ENCODE measurements around the gene SPDYE6. TPM values are rescaled to one million over a fixed set of nuclear protein-coding genes. Genes with fewer than 3 reads are reported as not detected.

The SPDYE6 gene
- total RNA-seq, 1 donor from 2014 or later, result not detected

GRCh38 chr7:102296514-102296913, 59.7 kb downstream of the SPDYE6 start:
- no peak for DNase-seq (ENCODE audit: extremely low spot score, unreplicated experiment)
- peaks cover 18% of the 10 kb centered on the region for H3K4me1 Mint-ChIP-seq (ENCODE audit: unreplicated experiment)
- no peaks in the 10 kb centered on the region for H3K36me3 Mint-ChIP-seq
- no peak overlapping the region for H3K27ac Mint-ChIP-seq
- TF ChIP-seq CTCF (conservative IDR thresholded peaks at IDR 0.05), result no peak
- H3K27me3 Mint-ChIP-seq, result no peaks in the 10 kb centered on the region
- no peaks in the 10 kb centered on the region for H3K9me3 Mint-ChIP-seq
- H3K4me3 Mint-ChIP-seq, result no peak overlapping the region

GRCh38 chr7:102296179-102296438, 60.1 kb downstream of the SPDYE6 start:
- TF ChIP-seq CTCF (conservative IDR thresholded peaks at IDR 0.05), result no peak
- Mint-ChIP-seq H3K4me3 (no peak overlapping the region), H3K27ac (no peak overlapping the region), H3K27me3 (no peaks in the 10 kb centered on the region), H3K9me3 (no peaks in the 10 kb centered on the region), H3K36me3 (no peaks in the 10 kb centered on the region), H3K4me1 (ENCODE audit: unreplicated experiment) (peaks cover 21% of the 10 kb centered on the region)
- DNase-seq (ENCODE audit: extremely low spot score, unreplicated experiment), result no peak

Small RNAs within 50 kb of the gene (microRNA-seq; reads per million reads assigned to microRNA genes)
- gene MIR548O, result not detected

Other genes with a start within 250 kb of the SPDYE6 start
- 9.5 and 15.5 TPM in 2 replicates for gene SH2B2, start 69.6 kb downstream of the SPDYE6 start, total RNA-seq (ENCODE audit: low replicate concordance)
- gene PRKRIP1, start 39.9 kb upstream of the SPDYE6 start, total RNA-seq (ENCODE audit: low replicate concordance), result 28.2 and 34.0 TPM in 2 replicates
- 23.1 and 34.9 TPM in 2 replicates for gene ORAI2, start 77.1 kb upstream of the SPDYE6 start, total RNA-seq (ENCODE audit: low replicate concordance)
- 11.2 and 13.3 TPM in 2 replicates for gene ALKBH4, start 108.4 kb upstream of the SPDYE6 start, total RNA-seq (ENCODE audit: low replicate concordance)
- 16.5 and 23.5 TPM in 2 replicates for gene LRWD1, start 108.5 kb upstream of the SPDYE6 start, total RNA-seq (ENCODE audit: low replicate concordance)
- gene POLR2J, start 122.5 kb upstream of the SPDYE6 start, total RNA-seq (ENCODE audit: low replicate concordance), result 45.2 and 48.1 TPM in 2 replicates
- gene RASA4B, start 161.3 kb upstream of the SPDYE6 start, total RNA-seq (ENCODE audit: low replicate concordance), result 5.5 and 7.1 TPM in 2 replicates
- gene UPK3BL2, start 187.3 kb upstream of the SPDYE6 start, total RNA-seq (ENCODE audit: low replicate concordance), result 19.5 and 19.8 TPM in 2 replicates
- gene SPDYE2, start 194.8 kb upstream of the SPDYE6 start, total RNA-seq (ENCODE audit: low replicate concordance), result not detected in 2 replicates
- gene POLR2J3, start 216.1 kb upstream of the SPDYE6 start, total RNA-seq (ENCODE audit: low replicate concordance), result 13.2 and 24.0 TPM in 2 replicates

Measured in type B pancreatic cell (in vitro differentiated cells).